GM19238 (cell line): ENCODE results near the gene MAD1L1.

ENCODE experiments used
- DNase-seq: peaks from one replicate; pipeline ENCODE4 v3.0.0; 2011; ENCODE audit warnings: low spot score; ENCODE audit not compliant: insufficient read length

MAD1L1 gene

GRCh38 chr7:2219136-2219535, 13.6 kb downstream of the MAD1L1 start:
- DNase-seq = no peak

- no peak for DNase-seq
Measured at GRCh38 chr7:2218444-2218785, 14.3 kb downstream of the MAD1L1 start.

- no peak for DNase-seq
Measured at GRCh38 chr7:2217716-2218443, 14.9 kb downstream of the MAD1L1 start.

GRCh38 chr7:2217206-2217605, 15.5 kb downstream of the MAD1L1 start:
- no peak for DNase-seq

- no peak for DNase-seq
Measured at GRCh38 chr7:2215851-2216250, 16.9 kb downstream of the MAD1L1 start.

GRCh38 chr7:2214636-2215035, 18.1 kb downstream of the MAD1L1 start:
- no peak for DNase-seq

GRCh38 chr7:2213551-2214215, 19.1 kb downstream of the MAD1L1 start:
- DNase-seq = no peak

- no peak for DNase-seq
Measured at GRCh38 chr7:2212906-2213305, 19.8 kb downstream of the MAD1L1 start.

GRCh38 chr7:2211926-2212325, 20.8 kb downstream of the MAD1L1 start:
- no peak for DNase-seq

- DNase-seq = no peak
Measured at GRCh38 chr7:2211259-2211880, 21.4 kb downstream of the MAD1L1 start.

GRCh38 chr7:2210551-2211258, 22.0 kb downstream of the MAD1L1 start:
- DNase-seq = no peak

- no peak for DNase-seq
Measured at GRCh38 chr7:2209961-2210323, 22.8 kb downstream of the MAD1L1 start.

GRCh38 chr7:2209146-2209960, 23.4 kb downstream of the MAD1L1 start:
- DNase-seq = peak; percentile 71

- no peak for DNase-seq
Measured at GRCh38 chr7:2208712-2209111, 24.0 kb downstream of the MAD1L1 start.

GRCh38 chr7:2205036-2205780, 27.5 kb downstream of the MAD1L1 start:
- no peak for DNase-seq

GRCh38 chr7:2204446-2204845, 28.3 kb downstream of the MAD1L1 start:
- DNase-seq = no peak

- DNase-seq = no peak
Measured at GRCh38 chr7:2203766-2204300, 28.9 kb downstream of the MAD1L1 start.

GRCh38 chr7:2202901-2203765, 29.6 kb downstream of the MAD1L1 start:
- no peak for DNase-seq

GRCh38 chr7:2202361-2202761, 30.4 kb downstream of the MAD1L1 start:
- no peak for DNase-seq
